ENCODE measurements around the gene CD81. TPM values are rescaled to one million over a fixed set of nuclear protein-coding genes. Genes with fewer than 3 reads are reported as not detected.

CD81 gene
- total and polyA plus RNA-seq, 9 of the 15 experiments (the other 6 are each of a cell fraction or from before 2014, with no cell fraction given), result 2.4 to 189 (median 61.7) TPM

- no peak for TF ChIP-seq CHD7 (IDR thresholded peaks at IDR 0.05; ENCODE audit: low read depth, low read length)
- TF ChIP-seq HNRNPK (IDR thresholded peaks at IDR 0.05; ENCODE audit: low read depth, low read length, poor library complexity, severe bottlenecking), result no peak
- no peak for TF ChIP-seq ZBTB26 (CRISPR knock-in tag; IDR thresholded peaks at IDR 0.05)
- TF ChIP-seq ZNF280A (IDR thresholded peaks at IDR 0.05; ENCODE audit: low read depth, partially characterized antibody), result no peak
- TF ChIP-seq RAD21 (CRISPR knock-in tag; conservative IDR thresholded peaks at IDR 0.05 in 1 of 2, IDR thresholded peaks at IDR 0.05 in 1 of 2), result peak; percentile 81 to 94
- TF ChIP-seq PHB2 (IDR thresholded peaks at IDR 0.05; ENCODE audit: low read depth), result no peak
- peak; percentile 93 for TF ChIP-seq ARID2 (IDR thresholded peaks at IDR 0.05)
- no peak for TF ChIP-seq HDAC2 (IDR thresholded peaks at IDR 0.05)
- TF ChIP-seq NR2C2 (CRISPR knock-in tag; IDR thresholded peaks at IDR 0.05), result no peak
- no peak for TF ChIP-seq NR2C2 (tag; IDR thresholded peaks at IDR 0.05)
- TF ChIP-seq ETV1 (tag; conservative IDR thresholded peaks at IDR 0.05; ENCODE audit: low read depth), result no peak
- no peak for TF ChIP-seq DACH1 (IDR thresholded peaks at IDR 0.05; ENCODE audit: partially characterized antibody)
- TF ChIP-seq RBM14 (IDR thresholded peaks at IDR 0.05; ENCODE audit: borderline replicate concordance, insufficient read depth, low read depth, low read length), result no peak
Observed at GRCh38 chr11:2419638-2420501, 42.8 kb downstream of the CD81 start (continued).
